ENCODE data around the gene F10. TPM values are rescaled to one million over a fixed set of nuclear protein-coding genes. Genes with fewer than 3 reads are reported as not detected.

F10 gene
- total and polyA plus RNA-seq, 11 donors = 2.4 to 13.6 (median 9.2) TPM

DNA sequence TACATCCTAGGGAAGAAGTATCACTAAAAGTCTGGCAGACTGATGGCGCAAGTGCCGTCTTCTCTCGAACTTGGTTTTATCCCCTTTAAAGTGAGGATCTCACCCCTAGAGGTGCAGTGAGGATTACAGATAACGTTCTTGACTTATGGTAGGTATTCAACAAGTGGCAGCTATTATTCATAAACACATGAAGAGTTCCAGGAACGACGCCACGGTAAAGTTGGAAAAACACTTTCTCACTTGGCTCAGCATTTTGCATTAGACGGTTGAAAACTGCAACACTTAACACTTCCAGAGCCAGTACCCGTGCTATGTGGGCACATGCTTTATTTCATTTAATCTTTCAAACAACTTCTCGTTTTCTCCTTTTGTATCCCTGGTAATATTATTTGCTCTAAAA is 44.6 kb downstream of the F10 start:
- intact Hi-C loops (cut with DNase I) = no loop called here
- Histone ChIP-seq H3K36me3 (peaks cover 0 to 27% (median 14%) of the 10 kb centered on the region in 9 donors), H3K27me3 (peaks cover 0 to 7% (median 0%) of the 10 kb centered on the region in 9 donors), H3K9me3 (peaks cover 0 to 10% (median 0%) of the 10 kb centered on the region in 12 donors), H3K4me1 (peaks cover 0 to 11% (median 4%) of the 10 kb centered on the region in 12 donors), H3K27ac (no peak overlapping the region), H3K4me3 (no peak overlapping the region)
- 85 to 91% (median 87%) methylated on average over 10 of the region's 10 CpGs for WGBS, 4 donors
- ATAC-seq (no peak), DNase-seq (no peak)
- TF ChIP-seq POLR2A (IDR thresholded peaks at IDR 0.05) = no peak
- TF ChIP-seq CTCF (IDR thresholded peaks at IDR 0.05) = no peak

DNA sequence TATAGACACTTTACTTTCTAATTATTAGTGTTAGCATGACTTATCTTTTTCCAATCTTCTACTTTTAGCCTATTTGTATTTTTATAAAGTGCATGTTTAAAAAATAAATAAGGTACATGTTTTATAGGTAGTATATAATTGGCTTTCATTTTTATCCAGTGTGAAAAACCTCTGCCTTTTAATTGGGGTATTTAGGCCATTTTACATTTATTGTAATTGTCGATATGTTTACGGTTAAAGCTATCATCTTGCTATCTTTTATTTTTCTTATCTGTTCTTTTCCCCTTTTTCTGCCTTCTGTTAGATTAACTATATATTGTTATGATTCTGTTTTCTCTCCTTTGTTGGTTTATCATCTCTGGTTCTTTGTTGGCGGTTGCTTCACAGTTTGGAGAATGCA is 45.0 kb downstream of the F10 start:
- intact Hi-C loops (cut with DNase I) = no loop called here
- Histone ChIP-seq H3K4me1 (peaks cover 0 to 11% (median 4%) of the 10 kb centered on the region in 12 donors), H3K9me3 (peaks cover 0 to 10% (median 0%) of the 10 kb centered on the region in 12 donors), H3K4me3 (no peak overlapping the region), H3K36me3 (peaks cover 0 to 31% (median 16%) of the 10 kb centered on the region in 9 donors), H3K27me3 (peaks cover 0 to 7% (median 0%) of the 10 kb centered on the region in 9 donors), H3K27ac (no peak overlapping the region)
- no peak for DNase-seq
- ATAC-seq = no peak
- TF ChIP-seq POLR2A (IDR thresholded peaks at IDR 0.05) (no peak), CTCF (IDR thresholded peaks at IDR 0.05) (no peak)
- WGBS, 4 donors = 97 to 98% (median 97%) methylated on average over 3 of the region's 3 CpGs

GRCh38 chr13:113168211-113168610 is 45.6 kb downstream of the F10 start:
- no peak overlapping the region for H3K4me3 ChIP-seq
- peaks cover 0 to 10% (median 0%) of the 10 kb centered on the region in 12 donors for H3K9me3 ChIP-seq
- no peak for ATAC-seq
- WGBS, 4 donors = 78 to 93% (median 88%) methylated on average over 7 of the region's 7 CpGs
- no peak for TF ChIP-seq POLR2A (IDR thresholded peaks at IDR 0.05)
- TF ChIP-seq CTCF (IDR thresholded peaks at IDR 0.05) = no peak
- H3K27ac ChIP-seq = no peak overlapping the region
- peaks cover 0 to 11% (median 2%) of the 10 kb centered on the region in 12 donors for H3K4me1 ChIP-seq
- intact Hi-C loops (cut with DNase I) = no loop called here
- H3K36me3 ChIP-seq = peaks cover 0 to 35% (median 19%) of the 10 kb centered on the region in 9 donors
- no peak for DNase-seq
- H3K27me3 ChIP-seq = peaks cover 0 to 3% (median 0%) of the 10 kb centered on the region in 9 donors

DNA sequence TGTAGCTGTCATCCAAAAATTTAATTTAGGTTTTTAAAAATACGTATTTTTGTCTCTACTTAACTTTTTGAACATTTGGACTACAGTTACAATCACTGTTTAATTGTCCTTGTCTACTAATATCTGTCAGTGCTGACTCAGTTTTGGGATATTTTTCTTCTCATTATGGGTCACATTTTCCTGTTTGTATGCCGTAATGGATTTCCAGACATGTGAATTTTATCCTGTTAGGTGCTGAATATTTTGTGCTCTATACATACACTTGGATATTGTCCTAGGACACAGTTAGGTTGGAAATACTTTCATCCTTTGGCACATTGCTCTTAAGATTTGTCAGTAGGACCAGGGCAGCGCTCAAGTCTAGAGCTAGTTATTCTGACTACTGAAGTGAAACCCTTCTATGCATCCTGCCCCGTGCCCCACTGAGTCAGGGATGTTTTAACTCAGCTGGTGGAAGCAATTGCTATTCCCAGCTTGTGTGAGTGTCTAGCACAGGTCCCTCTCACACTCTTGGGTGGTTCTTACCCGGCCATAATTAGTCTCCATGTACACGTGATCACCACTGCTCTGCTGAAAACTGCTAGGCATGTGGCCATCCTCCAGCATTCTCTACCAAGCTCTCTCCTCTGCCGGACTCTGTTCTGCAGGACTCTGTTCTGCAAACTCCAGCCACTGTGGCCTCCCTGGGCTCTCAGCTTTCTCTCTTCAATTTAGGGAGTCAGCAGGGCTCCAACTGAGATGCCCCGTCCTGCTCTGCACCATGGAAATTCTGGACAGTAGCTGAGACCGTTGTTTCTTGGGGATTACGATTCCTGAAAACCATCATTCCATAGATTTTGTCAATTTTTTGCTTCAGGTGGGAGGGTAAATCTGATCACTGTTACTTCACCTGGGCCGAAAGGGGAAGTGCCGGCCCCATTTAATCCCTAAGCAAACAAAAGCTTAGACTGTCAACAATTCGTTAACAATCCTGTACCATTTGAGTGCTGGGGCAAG is 47.0 kb downstream of the F10 start:
- Histone ChIP-seq H3K9me3 (peaks cover 0 to 10% (median 0%) of the 10 kb centered on the region in 12 donors), H3K27ac (peak overlapping the region in 7 of 12 donors; percentile 13 to 61 (median 36)), H3K4me3 (no peak overlapping the region), H3K36me3 (peaks cover 0 to 38% (median 20%) of the 10 kb centered on the region in 9 donors), H3K27me3 (no peaks in the 10 kb centered on the region), H3K4me1 (peaks cover 0 to 11% (median 2%) of the 10 kb centered on the region in 12 donors)
- intact Hi-C loops (cut with DNase I) = no loop called here
- 73 to 83% (median 81%) methylated on average over 13 of the region's 13 CpGs for WGBS, 4 donors
- DNase-seq (peak in 4 of 5 donors; percentile 51 to 61 (median 56)), ATAC-seq (peak; percentile 93 to 98 (median 94))
- TF ChIP-seq POLR2A (IDR thresholded peaks at IDR 0.05) = no peak
- TF ChIP-seq CTCF (IDR thresholded peaks at IDR 0.05) = no peak

All from heart left ventricle (tissue), 16 donors.